NCI-H1417 treated with DMSO at 0.1 percent for 48 hours (cell line): ENCODE measurements around the gene HASPIN.
"Not testable (repeated sequence)": the region's sequence is repeated elsewhere in the genome, so short reads cannot be mapped to it uniquely, and the experiment has no call there.

Experiments used
- DNase-seq: peaks from one replicate; lab custom pipeline; 2025; lab: John Stamatoyannopoulos, UW

HASPIN gene

GRCh38 chr17:3695723-3696411 is 27.8 kb upstream of the HASPIN start, which contains the start of gene P2RX5:
TSS of gene P2RX5 (minus strand) at chr17:3696155. CDS start at chr17:3696005, 150 bp downstream.
- DNase-seq = no peak

DNA sequence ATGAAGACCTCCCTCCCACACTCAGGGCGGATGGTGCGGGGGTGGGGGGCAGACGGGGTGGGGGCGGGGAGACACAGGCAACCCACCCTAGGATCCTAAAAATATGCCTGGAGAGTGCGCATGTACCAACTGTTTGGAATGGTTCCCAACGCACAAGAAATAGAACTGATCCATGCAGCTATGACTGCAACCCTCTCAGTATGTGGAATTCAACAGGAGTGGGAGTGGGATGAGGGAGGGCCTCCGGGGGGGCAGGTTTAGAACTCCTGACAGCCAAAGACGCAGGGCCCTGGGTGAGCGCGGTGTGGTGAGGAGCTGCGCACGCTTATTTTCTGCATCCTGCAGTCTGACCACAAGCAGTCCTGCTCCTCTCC is 26.6 kb upstream of the HASPIN start:
- no peak for DNase-seq

- DNase-seq = no peak
These were observed 25.6 kb upstream of the HASPIN start for GRCh38 chr17:3698139-3698538.

DNA sequence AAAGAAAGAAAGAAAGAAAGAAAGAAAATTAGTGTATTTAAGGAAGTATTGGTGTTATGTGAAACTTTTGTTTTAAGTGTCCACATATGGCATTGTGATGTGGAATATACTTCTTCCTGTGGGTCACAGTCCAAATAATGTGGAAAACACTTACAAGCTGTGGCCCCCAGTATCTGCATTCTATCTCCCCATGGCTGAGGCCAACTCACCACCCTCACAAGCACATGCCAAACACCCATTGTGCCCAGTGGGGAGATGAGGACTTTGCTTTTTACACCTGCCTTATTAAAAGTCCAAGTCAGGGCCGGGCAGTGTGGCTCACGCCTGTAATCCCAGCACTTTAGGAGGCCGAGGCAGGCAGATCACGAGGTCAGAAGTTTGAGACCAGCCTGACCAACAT is 23.8 kb upstream of the HASPIN start:
- no peak for DNase-seq

DNA sequence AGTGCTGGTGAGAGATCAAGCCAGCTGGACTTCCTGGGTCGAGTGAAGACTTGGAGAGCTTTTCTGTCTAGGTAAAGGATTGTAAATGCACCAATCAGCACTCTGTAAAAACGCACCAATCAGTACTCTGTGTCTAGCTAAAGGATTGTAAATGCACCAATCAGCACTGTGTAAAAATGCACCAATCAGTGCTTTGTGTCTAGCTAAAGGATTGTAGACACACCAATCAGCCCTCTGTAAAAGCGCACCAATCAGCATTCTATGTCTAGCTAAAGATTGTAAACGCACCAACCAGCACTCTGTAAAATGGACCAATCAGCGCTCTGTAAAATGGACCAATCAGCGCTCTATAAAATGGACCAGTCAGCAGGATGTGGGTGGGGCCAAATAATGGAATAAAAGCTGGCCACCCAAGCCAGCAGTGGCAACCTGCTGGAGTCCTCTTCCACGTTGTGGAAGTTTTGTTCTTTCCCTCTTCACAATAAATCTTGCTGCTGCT is 21.6 kb upstream of the HASPIN start:
- not testable (repeated sequence) for DNase-seq

GRCh38 chr17:3704931-3705717 is 18.6 kb upstream of the HASPIN start:
- DNase-seq = no peak

GRCh38 chr17:3705718-3705984 is 18.1 kb upstream of the HASPIN start:
- DNase-seq = not testable (repeated sequence)

DNA sequence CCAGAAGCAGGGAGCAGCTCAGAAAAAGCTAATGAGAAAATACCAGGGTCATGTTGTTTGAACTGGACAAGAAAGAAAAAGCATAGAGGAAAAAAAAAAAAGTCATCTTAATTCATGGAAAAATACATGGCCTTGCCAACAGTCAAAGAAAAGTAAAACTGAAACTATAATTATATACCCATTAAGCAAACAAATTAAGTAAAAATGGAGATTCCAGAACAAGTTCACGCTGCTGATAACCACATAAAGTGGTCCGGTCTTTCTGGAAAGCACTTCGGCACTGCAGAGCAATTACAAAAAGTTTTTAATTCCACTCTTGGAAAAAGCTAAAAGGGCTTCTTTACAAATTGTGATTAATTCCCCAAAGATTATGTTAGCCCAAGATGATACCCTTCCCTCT is 15.3 kb upstream of the HASPIN start:
- DNase-seq = no peak

GRCh38 chr17:3710951-3711383 is 12.7 kb upstream of the HASPIN start:
- no peak for DNase-seq

DNA sequence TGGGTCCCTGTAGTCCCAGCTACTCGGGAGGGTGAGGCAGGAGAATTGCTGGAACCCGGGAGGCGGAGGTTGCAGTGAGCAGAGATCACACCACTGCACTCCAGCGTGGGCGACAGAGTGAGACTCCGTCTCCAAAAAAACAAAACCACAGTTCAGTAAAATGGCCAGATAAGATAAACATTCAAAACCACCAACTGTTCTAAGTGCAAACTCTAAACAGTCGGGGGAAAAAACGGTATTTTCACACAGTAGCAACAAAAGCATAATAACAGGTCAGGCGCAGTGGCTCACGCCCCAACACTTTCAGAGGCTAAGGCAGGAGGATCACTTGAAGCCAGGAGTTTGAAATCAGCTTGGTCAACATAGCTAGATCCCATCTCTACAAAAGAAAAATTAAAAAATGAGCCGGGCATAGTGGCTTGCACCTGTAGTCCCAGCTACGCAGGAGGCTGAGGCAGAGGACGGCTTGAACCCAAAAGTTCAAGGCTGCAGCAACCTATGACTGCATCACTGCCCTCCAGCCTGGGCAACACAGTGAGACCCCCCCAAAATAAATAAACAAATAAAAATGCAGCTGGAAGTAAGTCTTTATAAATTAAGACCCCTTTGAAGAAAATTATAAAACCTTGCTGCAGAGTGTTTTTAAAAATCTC is 10.8 kb upstream of the HASPIN start:
- no peak for DNase-seq

- no peak for DNase-seq
These were observed 8.4 kb upstream of the HASPIN start for GRCh38 chr17:3715296-3715695.

GRCh38 chr17:3718201-3718600 is 5.5 kb upstream of the HASPIN start:
- DNase-seq = no peak

DNA sequence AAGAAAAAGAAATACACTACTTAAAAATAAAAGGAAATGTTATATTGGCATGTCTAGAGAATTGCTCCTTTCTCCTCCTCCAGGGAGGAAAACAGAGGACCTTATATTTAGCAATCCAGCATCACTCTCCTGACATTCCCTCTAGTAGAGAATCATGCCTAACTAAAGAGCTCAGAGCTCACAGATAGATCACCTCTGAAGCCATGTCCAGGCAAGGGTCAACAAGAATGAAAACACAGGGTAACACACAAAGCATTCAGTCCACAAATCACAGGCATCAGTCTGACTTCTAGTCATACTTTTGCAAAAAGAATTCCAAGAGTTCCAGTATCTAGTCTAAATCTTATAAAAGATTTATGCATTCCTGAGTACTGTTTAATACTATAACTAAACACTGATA is 4.4 kb upstream of the HASPIN start:
- no peak for DNase-seq

GRCh38 chr17:3722716-3723115 is 987 bp upstream of the HASPIN start:
- DNase-seq = no peak

DNA sequence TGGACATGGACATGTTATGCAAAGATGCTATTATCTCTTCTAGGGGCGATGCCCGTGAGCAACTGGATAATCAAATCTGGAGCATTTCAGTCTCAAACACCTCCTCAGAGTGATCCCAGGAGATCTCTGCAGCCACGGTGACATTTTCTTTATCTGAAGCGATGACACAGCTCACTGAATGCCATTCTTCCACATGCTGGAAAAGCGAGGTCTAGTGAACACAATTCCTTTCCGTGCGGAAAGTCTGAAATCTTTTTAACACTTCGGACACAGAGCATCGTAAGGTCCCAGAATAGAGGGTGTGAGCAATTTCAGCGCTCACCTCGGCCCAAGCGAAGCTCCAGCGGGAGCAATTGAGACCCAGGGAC is 531 bp upstream of the HASPIN start:
- no peak for DNase-seq

DNA sequence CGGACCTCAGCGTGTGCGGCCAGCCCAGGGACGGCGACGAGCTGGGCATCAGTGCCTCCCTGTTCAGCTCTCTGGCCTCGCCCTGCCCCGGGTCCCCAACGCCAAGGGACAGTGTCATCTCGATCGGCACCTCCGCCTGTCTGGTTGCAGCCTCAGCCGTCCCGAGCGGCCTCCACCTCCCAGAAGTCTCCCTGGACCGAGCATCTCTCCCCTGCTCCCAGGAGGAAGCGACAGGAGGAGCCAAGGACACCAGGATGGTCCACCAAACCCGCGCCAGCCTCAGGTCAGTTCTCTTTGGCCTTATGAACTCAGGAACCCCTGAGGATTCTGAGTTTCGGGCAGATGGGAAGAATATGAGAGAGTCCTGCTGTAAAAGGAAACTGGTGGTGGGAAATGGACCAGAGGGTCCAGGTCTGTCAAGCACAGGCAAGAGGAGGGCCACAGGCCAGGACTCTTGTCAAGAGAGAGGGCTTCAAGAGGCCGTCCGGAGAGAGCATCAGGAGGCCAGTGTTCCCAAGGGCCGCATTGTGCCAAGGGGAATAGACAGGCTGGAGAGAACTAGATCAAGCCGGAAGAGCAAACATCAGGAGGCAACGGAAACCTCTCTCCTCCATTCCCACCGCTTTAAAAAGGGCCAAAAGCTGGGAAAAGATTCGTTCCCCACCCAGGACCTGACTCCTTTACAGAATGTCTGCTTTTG is 825 bp downstream of the HASPIN start:
- no peak for DNase-seq

DNA sequence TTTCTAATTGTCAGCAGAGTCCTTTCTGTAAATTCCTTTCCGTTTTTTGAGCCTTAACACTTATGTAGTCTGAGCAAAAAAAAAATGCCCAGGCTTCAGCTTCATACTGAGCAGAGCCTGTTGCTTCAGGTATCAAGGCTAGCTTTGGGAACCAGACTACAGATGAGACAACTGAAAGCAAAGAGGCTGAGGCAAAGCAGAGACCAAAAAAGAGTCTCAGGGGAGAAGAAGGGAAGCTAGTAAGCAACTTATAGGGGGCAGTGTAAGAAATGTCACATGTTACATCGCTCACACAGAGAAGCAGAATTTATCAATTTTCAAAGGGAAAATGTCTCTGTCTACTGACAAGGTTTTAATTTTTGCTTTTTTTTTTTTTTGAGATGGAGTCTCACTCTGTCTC is 3.3 kb downstream of the HASPIN start:
- DNase-seq = no peak

- DNase-seq = not testable (repeated sequence)
These were observed 4.4 kb downstream of the HASPIN start for GRCh38 chr17:3728099-3728498.

GRCh38 chr17:3729881-3730280 is 6.2 kb downstream of the HASPIN start:
- no peak for DNase-seq

- DNase-seq = no peak
These were observed 7.3 kb downstream of the HASPIN start for GRCh38 chr17:3730881-3731429.

GRCh38 chr17:3732210-3732621 is 8.5 kb downstream of the HASPIN start:
- DNase-seq = no peak

GRCh38 chr17:3734911-3735276 is 11.2 kb downstream of the HASPIN start:
- not testable (repeated sequence) for DNase-seq
